Measurements from ENCODE around the gene LCTL.

LCTL gene

GRCh38 chr15:66566963-66567531 is 1.2 kb upstream of the LCTL start:
- peak; percentile 55 to 58 for DNase-seq (ENCODE audit: low read depth in 2 of 2)

- no peak for DNase-seq (ENCODE audit: low read depth in 2 of 2)
These were observed 607 bp downstream of the LCTL start for GRCh38 chr15:66565141-66565641.

GRCh38 chr15:66564136-66565041 is 1.4 kb downstream of the LCTL start:
- no peak for DNase-seq (ENCODE audit: low read depth in 2 of 2)

GRCh38 chr15:66563566-66564110 is 2.2 kb downstream of the LCTL start:
- no peak for DNase-seq (ENCODE audit: low read depth in 2 of 2)

- no peak for DNase-seq (ENCODE audit: low read depth in 2 of 2)
These were observed 2.7 kb downstream of the LCTL start for GRCh38 chr15:66563126-66563525.

GRCh38 chr15:66560856-66561525 is 4.8 kb downstream of the LCTL start:
- DNase-seq (ENCODE audit: low read depth in 2 of 2), result no peak

- no peak for DNase-seq (ENCODE audit: low read depth in 2 of 2)
These were observed 7.5 kb downstream of the LCTL start for GRCh38 chr15:66558271-66558670.

- DNase-seq (ENCODE audit: low read depth in 2 of 2), result no peak
These were observed 10.1 kb downstream of the LCTL start for GRCh38 chr15:66555685-66556084.

GRCh38 chr15:66545255-66545654 is 20.5 kb downstream of the LCTL start:
- no peak for DNase-seq (ENCODE audit: low read depth in 2 of 2)

- DNase-seq (ENCODE audit: low read depth in 2 of 2), result no peak
These were observed 22.9 kb downstream of the LCTL start for GRCh38 chr15:66542896-66543295.

- DNase-seq (ENCODE audit: low read depth in 2 of 2), result no peak
These were observed 30.7 kb downstream of the LCTL start for GRCh38 chr15:66535056-66535455.

- no peak for DNase-seq (ENCODE audit: low read depth in 2 of 2)
These were observed 41.0 kb downstream of the LCTL start for GRCh38 chr15:66524838-66525237.

GRCh38 chr15:66523926-66524325 is 41.9 kb downstream of the LCTL start:
- no peak for DNase-seq (ENCODE audit: low read depth in 2 of 2)

- DNase-seq (ENCODE audit: low read depth in 2 of 2), result no peak
These were observed 49.9 kb downstream of the LCTL start for GRCh38 chr15:66515901-66516322.

GRCh38 chr15:66514586-66514985 is 51.2 kb downstream of the LCTL start:
- no peak for DNase-seq (ENCODE audit: low read depth in 2 of 2)

- no peak for DNase-seq (ENCODE audit: low read depth in 2 of 2)
These were observed 57.4 kb downstream of the LCTL start for GRCh38 chr15:66508293-66508883.

- DNase-seq (ENCODE audit: low read depth in 2 of 2), result no peak
These were observed 60.0 kb downstream of the LCTL start for GRCh38 chr15:66505818-66506217.

- no peak for DNase-seq (ENCODE audit: low read depth in 2 of 2)
These were observed 60.4 kb downstream of the LCTL start for GRCh38 chr15:66505430-66505811.

GRCh38 chr15:66504563-66505429 is 61.0 kb downstream of the LCTL start, which contains the start of the genes RPL4 and ZWILCH:
Gene RPL4 (minus strand): TSS chr15:66504855. CDS start chr15:66504790, 65 bp downstream.
Gene ZWILCH (plus strand): TSS chr15:66505326. CDS start chr15:66505339, 13 bp downstream.
- DNase-seq (ENCODE audit: low read depth in 2 of 2), result peak; percentile 75

- DNase-seq (ENCODE audit: low read depth in 2 of 2), result no peak
These were observed 61.8 kb downstream of the LCTL start for GRCh38 chr15:66503780-66504562.

Data from fibroblast of skin of left biceps (primary cell).